ENCODE measurements around the gene PNPLA1.

The PNPLA1 gene

DNA sequence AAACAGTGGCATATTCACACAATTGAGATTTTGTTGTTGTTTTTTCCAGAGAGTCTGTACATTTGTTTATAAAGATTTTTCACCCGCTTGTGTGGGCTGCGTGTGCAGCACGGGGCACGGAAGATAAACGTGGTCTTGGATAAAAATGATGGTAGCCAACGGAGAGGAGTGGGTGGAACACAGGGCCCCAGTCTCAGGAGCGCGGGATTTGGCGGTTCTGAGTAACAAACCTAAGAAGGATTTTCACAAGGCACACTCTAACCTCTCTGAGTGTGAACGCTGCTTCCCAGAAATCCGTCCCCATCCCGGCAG is 70.4 kb downstream of the PNPLA1 start:
- no peak overlapping the region for H3K4me3 ChIP-seq (ENCODE audit: low read depth, low read length)
- TF ChIP-seq, protein P1, sequence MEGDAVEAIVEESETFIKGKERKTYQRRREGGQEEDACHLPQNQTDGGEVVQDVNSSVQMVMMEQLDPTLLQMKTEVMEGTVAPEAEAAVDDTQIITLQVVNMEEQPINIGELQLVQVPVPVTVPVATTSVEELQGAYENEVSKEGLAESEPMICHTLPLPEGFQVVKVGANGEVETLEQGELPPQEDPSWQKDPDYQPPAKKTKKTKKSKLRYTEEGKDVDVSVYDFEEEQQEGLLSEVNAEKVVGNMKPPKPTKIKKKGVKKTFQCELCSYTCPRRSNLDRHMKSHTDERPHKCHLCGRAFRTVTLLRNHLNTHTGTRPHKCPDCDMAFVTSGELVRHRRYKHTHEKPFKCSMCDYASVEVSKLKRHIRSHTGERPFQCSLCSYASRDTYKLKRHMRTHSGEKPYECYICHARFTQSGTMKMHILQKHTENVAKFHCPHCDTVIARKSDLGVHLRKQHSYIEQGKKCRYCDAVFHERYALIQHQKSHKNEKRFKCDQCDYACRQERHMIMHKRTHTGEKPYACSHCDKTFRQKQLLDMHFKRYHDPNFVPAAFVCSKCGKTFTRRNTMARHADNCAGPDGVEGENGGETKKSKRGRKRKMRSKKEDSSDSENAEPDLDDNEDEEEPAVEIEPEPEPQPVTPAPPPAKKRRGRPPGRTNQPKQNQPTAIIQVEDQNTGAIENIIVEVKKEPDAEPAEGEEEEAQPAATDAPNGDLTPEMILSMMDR (IDR thresholded peaks at IDR 0.05; ENCODE audit: borderline replicate concordance, insufficient read depth, low read depth, low read length) = no peak

DNA sequence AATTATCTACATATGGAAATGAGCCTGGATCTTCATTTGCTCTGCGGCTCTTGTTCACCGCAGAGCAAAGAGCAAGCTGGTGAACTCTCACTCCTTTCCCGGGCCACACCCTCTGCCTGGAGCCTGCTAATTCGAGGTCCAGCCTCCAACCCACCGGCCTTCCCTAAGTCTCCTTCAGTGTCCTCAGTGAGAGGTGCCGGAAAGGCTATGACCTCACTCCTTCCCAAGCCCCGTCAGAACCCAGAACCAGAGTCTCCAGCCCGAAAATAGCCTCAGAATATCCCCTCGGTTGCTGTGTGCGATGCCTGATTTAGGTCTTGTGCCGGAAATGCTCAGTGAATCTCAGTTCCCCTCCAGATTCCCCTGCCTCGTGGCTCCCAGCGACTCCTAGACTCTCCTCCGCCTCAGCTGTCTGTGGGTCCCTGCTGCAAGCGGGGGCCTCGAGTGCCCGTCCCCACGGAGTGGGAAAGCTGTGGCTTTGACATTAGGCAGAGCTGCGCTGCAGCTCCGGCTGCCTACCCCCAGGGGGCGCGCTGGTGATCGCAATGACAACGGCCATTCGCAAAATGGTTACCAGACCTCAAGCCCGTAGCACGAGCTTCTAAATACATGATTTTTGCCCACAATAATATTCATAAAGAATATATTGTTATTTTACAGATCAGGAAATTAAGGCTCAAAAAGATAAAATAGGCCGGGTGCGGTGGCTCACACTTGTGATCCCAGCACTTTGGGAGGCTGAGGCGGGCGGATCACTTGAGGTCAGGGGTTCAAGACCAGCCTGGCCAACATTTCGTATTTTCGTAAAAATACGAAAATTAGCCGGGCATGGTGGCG is 71.0 kb downstream of the PNPLA1 start:
- TF ChIP-seq, protein P1 (IDR thresholded peaks at IDR 0.05; ENCODE audit: borderline replicate concordance, insufficient read depth, low read depth, low read length) = peak; percentile 96
- H3K4me3 ChIP-seq (ENCODE audit: low read depth, low read length) = no peak overlapping the region

DNA sequence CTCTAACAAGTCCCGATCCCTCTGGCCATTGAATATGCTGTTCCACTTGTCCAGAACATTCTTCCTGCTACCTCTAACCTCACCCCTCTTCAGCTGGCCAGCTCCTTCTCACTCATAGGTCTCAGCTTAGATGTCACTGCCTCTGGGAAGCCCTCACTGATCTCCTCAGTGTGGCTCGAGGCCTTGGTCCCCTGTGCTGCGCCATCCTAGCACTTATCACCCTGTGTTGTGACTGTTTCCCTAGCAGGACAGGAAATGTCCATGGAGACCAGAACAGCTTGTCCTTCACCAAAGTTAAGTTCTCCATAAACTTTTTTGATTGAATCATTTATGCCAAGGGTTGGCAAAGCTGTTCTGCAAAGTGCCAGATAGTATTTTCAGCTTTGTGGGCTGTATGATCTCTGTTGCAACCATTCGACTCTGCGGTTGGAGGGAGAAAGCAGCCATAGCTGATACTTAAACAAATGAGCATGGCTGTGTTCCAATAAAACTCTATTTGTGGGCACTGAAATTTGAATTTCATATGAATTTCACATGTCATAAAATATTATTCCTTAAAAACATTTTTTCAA is 73.3 kb downstream of the PNPLA1 start:
- TF ChIP-seq, protein P1 (IDR thresholded peaks at IDR 0.05; ENCODE audit: borderline replicate concordance, insufficient read depth, low read depth, low read length) = no peak
- no peak overlapping the region for H3K4me3 ChIP-seq (ENCODE audit: low read depth, low read length)

DNA sequence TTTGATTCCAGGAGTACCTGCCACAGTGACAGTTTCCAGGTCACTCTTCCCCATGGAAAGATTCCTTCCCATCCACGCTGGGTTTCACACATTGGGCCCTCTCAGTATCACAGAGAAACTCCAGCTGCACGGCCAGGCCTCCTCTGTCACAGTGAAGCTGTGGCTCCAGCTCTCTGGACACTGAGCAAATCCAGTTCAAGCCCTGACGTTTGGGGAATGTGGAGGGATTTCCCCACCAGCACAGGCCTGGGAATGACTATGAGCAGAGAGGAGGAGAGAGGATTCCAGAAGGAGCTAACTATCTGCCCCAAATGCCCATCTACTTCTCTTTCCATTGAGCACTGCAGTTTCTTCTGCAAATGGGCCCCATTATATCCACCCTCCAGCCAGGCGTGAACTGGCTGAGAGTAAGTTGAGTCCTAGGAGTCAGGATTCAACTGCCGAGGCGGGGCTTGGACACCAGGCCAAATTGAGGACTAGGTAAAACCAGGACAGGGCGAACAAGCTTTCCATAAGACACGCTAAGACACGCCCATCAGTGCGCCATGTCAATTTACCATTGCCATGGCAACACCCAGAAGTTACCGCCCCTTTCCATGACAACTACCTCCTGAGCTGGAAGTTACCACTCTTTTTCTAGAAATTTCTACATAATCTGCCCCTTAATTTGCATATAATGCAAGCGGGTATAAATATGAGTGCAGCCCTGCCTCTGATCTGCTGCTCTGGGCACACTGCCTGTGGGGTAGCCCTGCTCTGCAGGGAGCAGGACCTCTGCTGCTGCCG is 76.0 kb downstream of the PNPLA1 start:
- TF ChIP-seq, protein P1 (IDR thresholded peaks at IDR 0.05; ENCODE audit: borderline replicate concordance, insufficient read depth, low read depth, low read length) = no peak
- H3K4me3 ChIP-seq (ENCODE audit: low read depth, low read length) = no peak overlapping the region

DNA sequence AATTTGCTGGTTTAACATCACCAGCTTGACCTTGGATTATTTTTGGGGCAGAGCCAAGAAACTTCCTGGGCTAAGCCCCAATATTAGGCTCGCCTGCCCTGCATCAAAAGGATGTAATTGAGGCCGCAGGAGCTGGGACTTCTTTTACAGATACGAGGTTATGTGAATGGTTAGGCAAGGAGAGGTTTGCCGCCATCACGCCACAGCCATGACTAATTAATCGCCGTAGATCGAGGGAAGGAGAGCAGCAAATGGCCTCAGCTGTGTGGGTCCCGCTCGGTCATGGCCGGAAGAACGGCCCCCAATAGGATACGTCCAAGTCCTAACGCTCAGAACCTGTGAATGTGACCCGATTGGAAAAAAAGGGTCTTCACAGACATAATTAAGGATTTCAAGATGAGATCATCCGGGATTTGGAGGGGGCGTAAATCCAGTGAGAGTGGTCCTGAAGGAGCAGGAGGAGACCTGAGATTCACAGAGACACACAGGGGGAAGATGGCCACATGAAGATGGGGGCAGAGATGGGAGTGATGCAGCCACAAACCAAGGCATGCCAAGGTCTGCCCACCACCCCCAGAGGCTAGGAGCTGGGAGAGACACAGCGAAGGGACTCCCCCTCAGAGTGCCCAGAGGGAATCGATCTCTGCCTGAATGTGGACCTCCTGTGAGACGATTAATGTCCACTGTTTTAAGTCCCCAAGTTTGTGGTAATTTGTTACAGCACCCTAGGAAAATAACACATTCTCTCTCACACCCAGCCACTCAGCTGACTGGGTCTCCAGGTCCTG is 76.8 kb downstream of the PNPLA1 start:
- no peak overlapping the region for H3K4me3 ChIP-seq (ENCODE audit: low read depth, low read length)
- TF ChIP-seq, protein P1 (IDR thresholded peaks at IDR 0.05; ENCODE audit: borderline replicate concordance, insufficient read depth, low read depth, low read length) = no peak

DNA sequence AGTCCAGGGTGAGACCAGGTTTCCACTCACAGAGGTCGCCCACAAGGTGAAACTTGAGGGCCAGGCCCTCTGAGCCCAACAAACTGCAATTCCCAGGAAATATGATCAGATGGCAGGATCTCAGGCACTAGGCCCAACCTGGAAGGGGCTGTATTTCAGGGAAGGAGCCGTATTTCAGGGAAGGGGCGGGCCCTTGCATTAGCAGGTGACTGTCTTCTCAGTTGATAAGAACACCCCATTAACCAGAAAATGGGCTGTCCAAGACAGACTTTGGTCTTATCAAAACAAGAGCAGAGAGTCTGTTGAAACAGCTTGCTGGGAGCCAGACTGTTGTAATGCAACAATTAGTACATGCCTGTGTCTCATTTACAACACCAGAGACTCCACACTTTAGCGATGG is 77.8 kb downstream of the PNPLA1 start:
- no peak overlapping the region for H3K4me3 ChIP-seq (ENCODE audit: low read depth, low read length)
- TF ChIP-seq, protein P1 (IDR thresholded peaks at IDR 0.05; ENCODE audit: borderline replicate concordance, insufficient read depth, low read depth, low read length) = no peak

All from GM12875 (cell line).